NCI-H2107 (cell line): ENCODE measurements around the gene TNS3.
"Not testable (repeated sequence)": the region's sequence is repeated elsewhere in the genome, so short reads cannot be mapped to it uniquely, and the experiment has no call there.

Experiments used
- DNase-seq: peaks from one replicate; lab custom pipeline; 2025; lab: John Stamatoyannopoulos, UW

Gene TNS3

GRCh38 chr7:47581804-47582763, at the start of gene TNS3:
Gene TNS3 (minus strand): TSS chr7:47582111. CDS start chr7:47439636, 142,475 bp downstream.
- no peak for DNase-seq

GRCh38 chr7:47631711-47632110, 49.8 kb upstream of the TNS3 start:
- DNase-seq = no peak

GRCh38 chr7:47627580-47628283, 45.8 kb upstream of the TNS3 start:
- DNase-seq = no peak

GRCh38 chr7:47625861-47626715, 44.2 kb upstream of the TNS3 start:
- DNase-seq = no peak

- DNase-seq = no peak
Measured at GRCh38 chr7:47624689-47625088, 42.8 kb upstream of the TNS3 start.

- DNase-seq = no peak
Measured at GRCh38 chr7:47622946-47623640, 41.2 kb upstream of the TNS3 start.

GRCh38 chr7:47622586-47622945, 40.7 kb upstream of the TNS3 start:
- no peak for DNase-seq

- DNase-seq = no peak
Measured at GRCh38 chr7:47621979-47622561, 40.2 kb upstream of the TNS3 start.

- DNase-seq = no peak
Measured at GRCh38 chr7:47621347-47621746, 39.4 kb upstream of the TNS3 start.

- no peak for DNase-seq
Measured at GRCh38 chr7:47619806-47620205, 37.9 kb upstream of the TNS3 start.

- no peak for DNase-seq
Measured at GRCh38 chr7:47617131-47617530, 35.2 kb upstream of the TNS3 start.

- no peak for DNase-seq
Measured at GRCh38 chr7:47614450-47614849, 32.5 kb upstream of the TNS3 start.

- no peak for DNase-seq
Measured at GRCh38 chr7:47611045-47611511, 29.2 kb upstream of the TNS3 start.

- no peak for DNase-seq
Measured at GRCh38 chr7:47610506-47611044, 28.7 kb upstream of the TNS3 start.

GRCh38 chr7:47609803-47610452, 28.0 kb upstream of the TNS3 start:
- DNase-seq = no peak

GRCh38 chr7:47606593-47607046, 24.7 kb upstream of the TNS3 start:
- DNase-seq = not testable (repeated sequence)

GRCh38 chr7:47605816-47606575, 24.1 kb upstream of the TNS3 start:
- no peak for DNase-seq

- DNase-seq = no peak
Measured at GRCh38 chr7:47604496-47604890, 22.6 kb upstream of the TNS3 start.

GRCh38 chr7:47603514-47604255, 21.8 kb upstream of the TNS3 start:
- not testable (repeated sequence) for DNase-seq
